IPS DF 19.7 (cell line): ENCODE data around the gene NFATC1.

Source experiments
- DNase-seq: peaks from one replicate; pipeline ENCODE4 v3.0.0-alpha.2; 2013; ENCODE audit warnings: low read depth, low spot score

The NFATC1 gene

DNA sequence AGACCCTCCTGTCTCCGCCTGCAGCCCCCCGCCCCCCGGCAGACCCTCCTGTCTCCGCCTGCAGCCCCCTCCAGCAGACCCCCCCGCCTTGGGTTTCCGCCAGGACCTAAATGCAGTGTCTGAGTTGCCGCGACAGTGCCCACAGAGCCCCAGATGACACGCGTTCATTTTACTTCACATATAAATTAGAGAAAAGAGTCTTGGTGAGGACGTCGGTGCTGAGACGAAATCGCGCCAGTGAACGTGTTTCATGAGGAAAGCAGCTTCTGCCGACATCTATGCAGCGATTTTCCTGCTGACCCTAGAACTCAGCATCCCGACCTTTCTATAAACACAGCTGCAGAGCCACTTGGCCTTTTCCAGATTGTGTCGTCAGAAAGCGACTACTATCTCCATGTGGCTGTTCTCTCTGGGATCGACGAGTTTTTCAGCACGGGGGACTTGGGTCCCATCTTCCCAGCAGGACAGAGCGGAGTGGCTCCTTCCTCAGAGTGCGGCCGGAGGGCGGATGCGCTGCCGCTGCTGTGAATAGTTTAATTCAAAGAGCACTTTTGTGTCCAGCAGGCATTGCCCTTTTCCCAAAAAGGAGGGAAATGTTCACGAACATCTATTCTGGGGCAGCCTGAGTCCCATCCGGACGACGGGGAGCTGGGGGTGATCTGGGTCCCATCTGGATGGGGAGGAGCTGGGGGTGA is 136.7 kb downstream of the NFATC1 start:
- DNase-seq = no peak

DNA sequence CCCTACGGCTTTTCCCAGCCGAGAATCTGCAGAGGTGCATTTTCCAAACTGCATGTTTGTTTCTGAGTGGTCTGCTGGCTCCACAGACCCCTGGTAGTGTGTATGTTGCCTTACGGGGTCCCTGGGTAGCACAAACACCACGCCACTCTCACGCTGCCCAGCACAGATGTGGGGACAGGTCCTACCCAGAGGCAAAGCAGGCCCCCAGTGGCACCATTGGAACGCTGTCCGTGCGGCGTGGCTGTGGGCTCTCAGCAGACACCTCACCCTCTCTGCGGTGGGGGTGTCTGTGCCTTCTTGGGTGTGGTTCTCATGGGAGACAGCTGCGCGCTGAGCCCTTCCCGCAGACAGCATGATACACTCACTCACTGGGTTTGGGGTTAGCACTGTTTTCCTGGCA is 137.4 kb downstream of the NFATC1 start:
- DNase-seq = no peak

GRCh38 chr18:79533591-79533990 is 137.9 kb downstream of the NFATC1 start:
- DNase-seq = no peak

GRCh38 chr18:79534356-79534755 is 138.6 kb downstream of the NFATC1 start:
- DNase-seq = no peak

- no peak for DNase-seq
Measured at GRCh38 chr18:79537758-79538157, 142.0 kb downstream of the NFATC1 start.

DNA sequence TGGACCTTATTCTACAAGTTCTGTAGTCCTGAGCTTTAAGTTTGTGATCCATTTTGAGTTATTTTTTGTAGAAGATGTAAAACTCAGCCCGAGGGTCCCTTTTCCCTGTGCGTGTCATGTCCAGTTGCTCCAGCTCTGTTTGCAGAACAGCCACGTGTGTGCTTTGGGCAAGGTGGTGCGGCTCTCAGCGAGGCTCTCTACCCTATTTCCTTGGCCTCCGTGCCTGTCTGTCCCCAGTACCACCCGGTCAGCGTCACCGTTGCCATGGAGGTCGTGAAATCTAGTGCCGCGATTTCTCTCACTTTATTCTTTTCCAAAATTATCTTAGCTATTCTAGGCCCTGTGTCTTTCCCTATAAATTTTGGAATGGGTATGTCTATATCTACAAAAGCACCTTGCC is 142.9 kb downstream of the NFATC1 start:
- DNase-seq = no peak

DNA sequence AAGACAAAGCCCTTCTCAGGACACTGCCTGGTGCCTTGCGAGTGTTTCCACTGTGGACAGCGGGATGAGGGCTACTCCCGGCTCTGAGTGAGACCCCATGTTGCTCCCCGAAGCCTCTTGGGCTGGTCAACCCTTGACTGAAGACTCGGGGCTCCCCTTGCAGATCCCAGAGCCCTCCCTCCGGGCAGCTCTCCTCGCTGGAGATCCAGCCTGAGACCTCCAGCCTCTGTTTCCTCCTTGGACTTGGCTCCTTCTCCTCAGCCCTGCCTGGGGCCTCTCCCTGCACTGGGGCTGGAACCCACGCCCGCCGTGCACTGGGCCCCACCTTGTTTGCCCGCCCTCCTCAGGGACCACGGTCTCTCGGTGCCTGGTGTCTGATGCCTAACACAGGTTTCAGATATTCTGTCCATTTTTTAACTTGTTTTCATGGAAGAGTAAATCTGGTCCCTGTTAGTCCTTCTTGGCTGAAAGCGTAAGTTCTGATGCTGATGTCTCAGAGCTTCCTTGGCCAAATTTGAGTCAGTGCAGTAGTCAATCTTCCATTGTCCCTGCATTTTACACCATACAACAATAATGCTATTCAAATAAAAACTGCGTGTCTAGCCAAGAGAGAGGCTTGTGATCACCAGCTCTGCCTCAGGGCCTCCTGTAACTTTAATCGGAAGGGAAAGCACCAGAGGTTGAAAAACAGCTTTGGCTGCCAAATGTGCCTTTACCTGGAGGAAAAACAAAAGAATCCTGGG is 144.6 kb downstream of the NFATC1 start:
- no peak for DNase-seq

DNA sequence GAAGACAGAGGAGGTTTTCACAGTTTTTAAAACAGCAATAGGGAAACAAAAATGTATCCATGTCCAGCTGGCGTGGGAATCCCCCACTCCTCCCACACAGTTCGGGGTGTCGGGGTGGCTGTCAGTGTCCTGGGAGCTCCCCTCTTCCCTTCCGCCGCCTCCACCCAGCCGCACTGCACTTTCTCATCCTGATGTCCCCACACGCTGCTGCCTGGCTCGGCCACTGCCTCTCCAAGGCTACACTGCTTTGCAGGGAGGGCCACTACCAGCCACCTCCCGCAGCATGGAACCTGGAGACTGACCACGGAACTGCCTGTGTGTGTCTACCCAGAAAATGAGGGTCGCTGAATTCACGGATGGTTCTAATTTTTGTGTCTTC is 145.2 kb downstream of the NFATC1 start:
- DNase-seq = no peak

DNA sequence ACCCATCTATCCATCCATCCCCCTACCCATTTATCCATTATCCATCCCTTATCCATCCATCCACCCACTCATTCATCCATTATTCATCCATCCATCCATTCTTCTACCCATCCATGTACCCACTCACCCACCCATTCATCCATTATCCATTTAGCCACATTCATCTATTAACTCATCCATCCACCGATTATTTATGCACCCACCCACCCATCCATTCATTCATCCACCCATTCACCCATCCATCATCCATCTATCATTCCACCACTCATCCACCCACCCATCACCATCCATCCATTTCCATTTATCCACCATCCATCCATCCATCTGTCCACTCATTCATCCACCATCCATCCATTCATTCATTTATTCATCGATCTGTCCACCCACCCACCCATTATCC is 146.5 kb downstream of the NFATC1 start:
- DNase-seq = no peak

- DNase-seq = no peak
Measured at GRCh38 chr18:79542876-79543750, 147.4 kb downstream of the NFATC1 start.

DNA sequence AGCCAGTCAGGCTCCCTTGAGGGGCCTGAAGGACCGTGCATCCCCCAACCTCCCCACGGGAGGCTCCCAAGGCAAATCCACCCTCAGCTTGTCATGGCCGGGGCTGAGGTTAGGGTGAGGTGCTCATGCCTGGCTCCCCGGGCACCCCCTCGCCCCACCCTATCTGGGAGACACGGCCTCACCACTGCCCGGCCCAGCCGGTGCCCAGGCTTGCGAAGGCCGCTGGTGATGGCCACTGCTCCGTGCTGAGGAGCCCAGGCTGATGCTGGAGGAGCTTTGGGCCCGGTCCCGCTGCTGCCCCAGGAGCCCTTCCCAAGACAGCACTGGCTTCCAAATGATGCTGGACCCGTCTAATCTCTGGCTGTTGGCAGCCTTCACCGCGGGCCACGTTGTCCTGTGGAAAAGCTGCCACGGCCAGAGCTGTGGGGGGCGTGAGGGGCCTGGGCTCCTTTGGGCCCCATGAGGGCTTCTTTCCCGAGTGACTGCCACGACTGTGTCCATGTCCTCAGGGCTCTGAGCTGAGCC is 148.2 kb downstream of the NFATC1 start:
- DNase-seq = no peak

- DNase-seq = no peak
Measured at GRCh38 chr18:79544386-79544963, 148.7 kb downstream of the NFATC1 start.

DNA sequence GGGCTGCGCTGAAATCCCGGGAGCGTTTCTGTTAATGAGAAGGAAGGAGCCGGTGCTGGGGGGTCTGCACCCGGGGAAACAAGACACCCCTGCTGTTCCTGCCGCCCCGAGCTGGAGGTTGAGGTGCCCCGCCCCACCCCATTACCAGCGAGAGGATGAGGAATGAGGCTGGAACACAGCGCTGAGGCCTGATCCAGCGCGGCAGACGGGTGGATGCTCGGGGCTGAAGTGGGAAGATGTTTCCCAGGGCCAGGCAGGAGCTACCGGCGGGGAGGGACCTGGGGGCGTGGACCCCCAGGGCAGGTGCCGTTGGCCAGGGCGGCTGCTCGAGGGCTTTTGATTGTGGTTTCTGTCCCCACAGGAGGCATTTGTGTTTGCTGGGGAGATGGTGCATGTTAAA is 149.5 kb downstream of the NFATC1 start:
- DNase-seq = no peak

- DNase-seq = no peak
Measured at GRCh38 chr18:79545736-79546171, 150.0 kb downstream of the NFATC1 start.

GRCh38 chr18:79546781-79547272 is 151.1 kb downstream of the NFATC1 start:
- DNase-seq = no peak

GRCh38 chr18:79547413-79548076 is 151.8 kb downstream of the NFATC1 start:
- DNase-seq = no peak

GRCh38 chr18:79548077-79548450 is 152.3 kb downstream of the NFATC1 start:
- no peak for DNase-seq

DNA sequence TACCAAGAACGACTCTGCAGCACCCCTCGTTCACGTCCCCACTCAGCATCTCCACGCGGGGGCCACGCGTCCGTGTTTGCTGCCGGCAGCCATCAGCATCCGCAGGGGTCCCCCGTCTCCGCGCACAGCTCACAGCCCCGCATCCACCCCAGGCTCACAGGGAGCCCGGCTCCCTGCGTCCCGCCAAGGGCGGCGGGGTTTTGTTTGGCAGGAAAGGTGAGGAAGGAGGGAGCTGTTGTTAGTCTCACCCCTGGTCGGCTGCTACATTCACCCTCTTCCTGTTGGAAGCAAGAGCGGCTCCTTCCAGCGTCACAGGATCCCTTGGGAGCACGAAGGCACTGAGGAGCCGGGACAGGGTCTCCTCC is 152.9 kb downstream of the NFATC1 start:
- DNase-seq = no peak

GRCh38 chr18:79548986-79549637 is 153.4 kb downstream of the NFATC1 start:
- no peak for DNase-seq

DNA sequence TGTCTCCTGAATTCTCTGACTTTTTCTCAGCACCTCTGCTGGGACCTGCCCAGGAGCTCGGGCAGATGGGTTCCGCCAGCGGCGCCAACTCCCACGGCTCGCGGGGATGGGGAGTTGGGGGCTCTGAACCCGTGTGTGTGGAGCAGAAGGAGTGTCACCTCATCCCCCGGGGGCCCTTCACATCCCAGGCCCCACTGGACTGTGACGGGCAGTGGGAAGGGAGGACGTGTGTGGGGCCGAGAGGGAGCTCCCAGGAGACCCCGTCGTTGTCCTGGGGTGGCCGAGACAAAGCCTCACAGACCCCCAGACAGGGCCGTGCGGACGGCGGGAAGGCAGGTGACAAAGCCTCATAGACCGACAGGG is 153.9 kb downstream of the NFATC1 start:
- no peak for DNase-seq

DNA sequence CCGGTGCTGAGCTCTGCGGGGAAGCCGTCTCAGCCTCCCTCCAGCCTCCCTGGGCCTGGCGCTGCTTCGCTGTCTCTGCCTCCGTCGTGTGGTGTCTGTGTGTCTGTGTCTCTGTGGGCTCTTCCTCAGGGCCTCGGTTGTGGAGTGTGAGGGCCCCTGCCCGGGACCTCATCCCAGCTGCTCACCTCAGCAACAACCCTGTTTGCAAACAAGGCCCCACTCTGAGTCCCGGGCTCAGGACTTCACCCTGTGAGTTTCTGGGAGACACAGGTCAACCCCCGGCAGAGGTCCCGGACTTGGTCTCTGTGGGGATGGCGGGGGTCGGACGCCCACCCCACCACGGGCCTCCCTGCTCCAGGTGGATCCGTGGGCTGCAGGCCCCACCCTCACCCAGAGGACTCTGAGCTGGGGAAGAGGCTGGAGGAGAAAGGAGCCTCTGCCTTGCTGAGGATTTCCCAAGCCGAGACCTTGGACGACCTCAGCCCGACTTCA is 156.5 kb downstream of the NFATC1 start:
- DNase-seq = no peak
